Liver (tissue), 9 donors: ENCODE results near the gene PIK3R5. TPM values are rescaled to one million over a fixed set of nuclear protein-coding genes. Genes with fewer than 3 reads are reported as not detected.

Source experiments
- DNase-seq: peaks from one replicate; pipeline ENCODE4 v3.0.0-alpha.2; 2017; ENCODE audit warnings: low spot score
- H3K27ac ChIP-seq, 2 donors: one replicate each; pipeline ENCODE4 v1.7.0; 2013; ENCODE audit warnings: inconsistent platforms in 2 of 2, low read length in 2 of 2, control low read depth in 1 of 2, low read depth in 1 of 2, mild to moderate bottlenecking in 1 of 2
- H3K27me3 ChIP-seq, 4 donors: one replicate each; pipeline versions ENCODE4 v1.6.1 to v1.7.0; 2013; ENCODE audit warnings: low read length in 3 of 4, inconsistent platforms in 1 of 4, mild to moderate bottlenecking in 1 of 4, moderate library complexity in 1 of 4; ENCODE audit not compliant: control insufficient read depth in 4 of 4, insufficient read depth in 4 of 4
- H3K36me3 ChIP-seq, 4 donors: one replicate each; pipeline versions ENCODE4 v1.6.1 to v1.7.0; 2013; ENCODE audit warnings: low read length in 3 of 4, mild to moderate bottlenecking in 3 of 4, low read depth in 1 of 4, moderate library complexity in 1 of 4; ENCODE audit not compliant: control insufficient read depth in 4 of 4, insufficient read depth in 3 of 4
- H3K4me1 ChIP-seq, 4 donors: one replicate each; pipeline versions ENCODE4 v1.6.1 to v1.7.0; 2013; ENCODE audit warnings: low read length in 3 of 4, mild to moderate bottlenecking in 3 of 4, moderate library complexity in 1 of 4; ENCODE audit not compliant: control insufficient read depth in 4 of 4, insufficient read depth in 4 of 4
- H3K4me3 ChIP-seq, 3 donors: one replicate each; pipeline versions ENCODE4 v1.6.1 to v1.7.0; 2013; ENCODE audit warnings: low read length in 3 of 3, control low read depth in 1 of 3, low read depth in 1 of 3, mild to moderate bottlenecking in 1 of 3
- H3K9ac ChIP-seq, 2 donors: one replicate each; pipeline ENCODE4 v1.7.0; 2013; ENCODE audit warnings: low read length in 2 of 2, mild to moderate bottlenecking in 2 of 2, moderate library complexity in 2 of 2, control low read depth in 1 of 2, low read depth in 1 of 2
- H3K9me3 ChIP-seq, 4 donors: one replicate each; pipeline versions ENCODE4 v1.6.1 to v1.7.0; 2013; ENCODE audit warnings: low read length in 3 of 4; ENCODE audit not compliant: control insufficient read depth in 4 of 4
- ATF3 ChIP-seq: IDR thresholded peaks from 2 replicates; pipeline ENCODE4 v1.6.1; 2016; ENCODE audit warnings: antibody characterized with exemption
- CTCF ChIP-seq: fragments of 150-350 bp; IDR thresholded peaks from 2 replicates; pipeline ENCODE4 v1.5.1; 2017; ENCODE audit warnings: improper control_type of control experiment, low read depth, low read length; ENCODE audit not compliant: missing input control
- EGR1 ChIP-seq, 2 donors: IDR thresholded peaks; 2 replicates each; pipeline ENCODE4 v1.6.1; 2016 to 2018; ENCODE audit warnings: antibody characterized with exemption in 2 of 2, low read depth in 2 of 2
- FOXA1 ChIP-seq: IDR thresholded peaks from 2 replicates; pipeline ENCODE4 v1.6.1; 2016; ENCODE audit warnings: antibody characterized with exemption
- FOXA2 ChIP-seq: IDR thresholded peaks from 2 replicates; pipeline ENCODE4 v1.6.1; 2016; ENCODE audit warnings: antibody characterized with exemption
- GABPA ChIP-seq, 2 donors: IDR thresholded peaks in 1 of 2; conservative IDR thresholded peaks in 1 of 2; 2 replicates each; pipeline ENCODE4 v1.6.1; 2016; ENCODE audit warnings: antibody characterized with exemption in 2 of 2, mild to moderate bottlenecking in 1 of 2, moderate library complexity in 1 of 2
- HNF4A ChIP-seq, 2 donors: conservative IDR thresholded peaks; 2 replicates each; pipeline ENCODE4 v1.6.1; 2016; ENCODE audit warnings: antibody characterized with exemption in 2 of 2, mild to moderate bottlenecking in 2 of 2
- HNF4G ChIP-seq: IDR thresholded peaks from 2 replicates; pipeline ENCODE4 v1.6.1; 2016; ENCODE audit warnings: antibody characterized with exemption
- JUND ChIP-seq, 2 donors: IDR thresholded peaks; 2 replicates each; pipeline ENCODE4 v1.6.1; 2016; ENCODE audit warnings: antibody characterized with exemption in 2 of 2
- MAX ChIP-seq: IDR thresholded peaks from 2 replicates; pipeline ENCODE4 v1.6.1; 2016; ENCODE audit warnings: antibody characterized with exemption
- NR2F2 ChIP-seq: IDR thresholded peaks from 2 replicates; pipeline ENCODE4 v1.6.1; 2016; ENCODE audit warnings: antibody characterized with exemption
- RAD21 ChIP-seq, 2 donors: IDR thresholded peaks; 2 replicates each; pipeline ENCODE4 v1.6.1; 2016; ENCODE audit warnings: antibody characterized with exemption in 2 of 2, mild to moderate bottlenecking in 2 of 2
- REST ChIP-seq: IDR thresholded peaks from 2 replicates; pipeline ENCODE4 v1.6.1; 2016; ENCODE audit warnings: antibody characterized with exemption, mild to moderate bottlenecking
- RXRA ChIP-seq, 2 donors: IDR thresholded peaks; 2 replicates each; pipeline ENCODE4 v1.6.1; 2017 to 2018; ENCODE audit warnings: antibody characterized with exemption in 2 of 2, mild to moderate bottlenecking in 1 of 2
- SP1 ChIP-seq: IDR thresholded peaks from 2 replicates; pipeline ENCODE4 v1.6.1; 2018; ENCODE audit warnings: antibody characterized with exemption, mild to moderate bottlenecking
- TAF1 ChIP-seq: conservative IDR thresholded peaks from 2 replicates; pipeline ENCODE4 v1.6.1; 2016; ENCODE audit warnings: antibody characterized with exemption, mild to moderate bottlenecking
- YY1 ChIP-seq: IDR thresholded peaks from 2 replicates; pipeline ENCODE4 v1.6.1; 2016; ENCODE audit warnings: antibody characterized with exemption, mild to moderate bottlenecking
- ZBTB33 ChIP-seq: IDR thresholded peaks from 2 replicates; pipeline ENCODE4 v1.6.1; 2016; ENCODE audit warnings: antibody characterized with exemption
- WGBS: extraction: QIAGEN DNeasy Blood & Tissue Kit; methylation state at CpG from one replicate; pipeline ENCODE4 v1.1.7; 2013; 5-methylcytosine and 5-hydroxymethylcytosine counted together
- polyA plus RNA-seq, 2 donors: library from polyadenylated mRNA; stranded (reverse) in 1 of 2; unstranded in 1 of 2; fragments of 200-250 nt in 1 of 2; fragments of >200 nt in 1 of 2; fragmentation: Nextera tagmentation in 1 of 2; extraction: Ambion mirVana in 1 of 2; gene quantifications; one replicate each; pipeline versions ENCODE4 v1.2.1 to v1.2.3, GENCODE V29; 2013 to 2015
- total RNA-seq, 2 donors: library from RNA; depleted of rRNA; stranded (reverse); fragments of >200 nt; gene quantifications; one replicate each; pipeline ENCODE4 v1.2.3, GENCODE V29; 2014
- donor health status: healthy.
- donor health status: healthy.
- donor health status: healthy.
- donor health status: healthy.
- donor health status: healthy.

Gene PIK3R5
- total and polyA plus RNA-seq, 4 donors = 0.93 to 7.8 (median 2.6) TPM

- TF ChIP-seq REST (no peak), NR2F2 (no peak), HNF4G (no peak), RXRA (IDR thresholded peaks at IDR 0.05) (no peak), JUND (IDR thresholded peaks at IDR 0.05) (no peak), ATF3 (no peak), GABPA (IDR thresholded peaks at IDR 0.05 in 1 of 2, conservative IDR thresholded peaks at IDR 0.05 in 1 of 2) (no peak)
Measured at GRCh38 chr17:8925141-8925540, 40.4 kb downstream of the PIK3R5 start (continued).

GRCh38 chr17:8924595-8924994, 40.9 kb downstream of the PIK3R5 start:
- WGBS = 78% methylated on average over 6 of the region's 6 CpGs
- no peak overlapping the region for H3K9ac ChIP-seq
- no peak overlapping the region for H3K4me3 ChIP-seq
- no peaks in the 10 kb centered on the region for H3K36me3 ChIP-seq
- H3K9me3 ChIP-seq = peaks cover 4 to 19% (median 12%) of the 10 kb centered on the region in 4 donors
- H3K27ac ChIP-seq = no peak overlapping the region
- no peak for DNase-seq
- TF ChIP-seq YY1 (no peak), ZBTB33 (no peak), EGR1 (IDR thresholded peaks at IDR 0.05; ENCODE audit: low read depth in 2 of 2) (no peak), SP1 (no peak), HNF4G (no peak), HNF4A (conservative IDR thresholded peaks at IDR 0.05) (no peak), REST (no peak), ATF3 (no peak), GABPA (IDR thresholded peaks at IDR 0.05 in 1 of 2, conservative IDR thresholded peaks at IDR 0.05 in 1 of 2) (no peak), JUND (IDR thresholded peaks at IDR 0.05) (no peak), MAX (no peak), RAD21 (IDR thresholded peaks at IDR 0.05) (no peak), TAF1 (no peak), CTCF (no peak), NR2F2 (no peak), FOXA1 (no peak), FOXA2 (no peak), RXRA (IDR thresholded peaks at IDR 0.05) (no peak)
- H3K27me3 ChIP-seq = no peaks in the 10 kb centered on the region
- no peaks in the 10 kb centered on the region for H3K4me1 ChIP-seq
